Amniotic epithelial cell (primary cell): Measurements from ENCODE around the gene SCP2.

Experiments used
- DNase-seq: peaks from one replicate; pipeline ENCODE4 v3.0.0-alpha.2; 2010; ENCODE audit warnings: low read depth

SCP2 gene

GRCh38 chr1:53043271-53043670 is 116.2 kb downstream of the SCP2 start:
- DNase-seq, result peak; percentile 78

GRCh38 chr1:53044926-53045325 is 117.8 kb downstream of the SCP2 start:
- no peak for DNase-seq

- DNase-seq, result peak; percentile 65
These were observed 119.9 kb downstream of the SCP2 start for GRCh38 chr1:53046930-53047329.

GRCh38 chr1:53047737-53048736 is 121.0 kb downstream of the SCP2 start:
- peak; percentile 93 for DNase-seq

GRCh38 chr1:53048960-53049573 is 122.0 kb downstream of the SCP2 start:
- DNase-seq, result no peak

- DNase-seq, result no peak
These were observed 122.5 kb downstream of the SCP2 start for GRCh38 chr1:53049574-53049967.

- no peak for DNase-seq
These were observed 123.2 kb downstream of the SCP2 start for GRCh38 chr1:53050310-53050709.

- no peak for DNase-seq
These were observed 124.6 kb downstream of the SCP2 start for GRCh38 chr1:53051676-53052075.

- peak; percentile 88 for DNase-seq
These were observed 130.1 kb downstream of the SCP2 start for GRCh38 chr1:53057127-53057526.

GRCh38 chr1:53060579-53060978 is 133.5 kb downstream of the SCP2 start:
- DNase-seq, result peak; percentile 68

GRCh38 chr1:53061123-53061858 is 134.2 kb downstream of the SCP2 start:
- DNase-seq, result no peak

GRCh38 chr1:53061859-53062707 is 135.0 kb downstream of the SCP2 start, which contains the start of gene PODN:
Gene PODN, plus strand, starts transcription at chr1:53062213. Its CDS starts 7,643 bp downstream, at chr1:53069856.
- DNase-seq, result peak; percentile 31

- DNase-seq, result no peak
These were observed 135.9 kb downstream of the SCP2 start for GRCh38 chr1:53062708-53063591.

GRCh38 chr1:53063744-53064515 is 136.9 kb downstream of the SCP2 start:
- DNase-seq, result no peak

- no peak for DNase-seq
These were observed 138.3 kb downstream of the SCP2 start for GRCh38 chr1:53065391-53065790.

- no peak for DNase-seq
These were observed 139.4 kb downstream of the SCP2 start for GRCh38 chr1:53066488-53066887.

GRCh38 chr1:53066891-53067738 is 140.0 kb downstream of the SCP2 start:
- DNase-seq, result no peak

- no peak for DNase-seq
These were observed 140.8 kb downstream of the SCP2 start for GRCh38 chr1:53067886-53068285.
